Ovary (tissue), 9 donors: ENCODE measurements around the gene PDLIM3. TPM values are rescaled to one million over a fixed set of nuclear protein-coding genes. Genes with fewer than 3 reads are reported as not detected.

ENCODE experiments used
- DNase-seq, 5 donors: peaks; one replicate each; pipeline ENCODE4 v3.0.0-alpha.2; 2019 to 2020
- H3K27ac ChIP-seq, 2 donors: fragments of 200-600 bp; one replicate each; pipeline versions ENCODE4 v1.5.1 to v1.8.0; 2019 to 2022
- H3K27me3 ChIP-seq: fragments of 200-600 bp; one replicate; pipeline ENCODE4 v1.8.0; 2022
- H3K36me3 ChIP-seq: fragments of 200-600 bp; sonication (generic); one replicate; pipeline ENCODE4 v1.5.1; 2019
- H3K4me1 ChIP-seq: one replicate; pipeline ENCODE4 v1.8.1; 2013; ENCODE audit warnings: mild to moderate bottlenecking, moderate library complexity; ENCODE audit not compliant: insufficient read depth
- H3K4me3 ChIP-seq: fragments of 200-600 bp; sonication (generic); one replicate; pipeline ENCODE4 v1.5.1; 2017
- H3K9me3 ChIP-seq, 2 donors: fragments of 200-600 bp in 1 of 2; sonication (generic) in 1 of 2; one replicate each; pipeline versions ENCODE4 v1.5.1 to v1.8.1; 2013 to 2019; ENCODE audit warnings: mild to moderate bottlenecking in 1 of 2, moderate library complexity in 1 of 2
- EP300 ChIP-seq: sonication (generic); formaldehyde crosslinking; IDR thresholded peaks from one replicate; pipeline ENCODE4 v1.6.1; 2017; ENCODE audit warnings: antibody characterized with exemption
- POLR2A ChIP-seq: fragments of 450-650 bp; IDR thresholded peaks from one replicate; pipeline ENCODE4 v1.6.1; 2017; ENCODE audit warnings: antibody characterized with exemption, mild to moderate bottlenecking, moderate library complexity
- WGBS, 3 donors: extraction: QIAGEN DNeasy Blood & Tissue Kit in 1 of 3; methylation state at CpG; one replicate each; pipeline versions ENCODE4 v1.1.5 to v1.1.7; 2013 to 2017; 5-methylcytosine and 5-hydroxymethylcytosine counted together
- intact Hi-C, 4 donors: fragments of 100-400 bp; cut with DNase I; formaldehyde crosslinking; loops; one replicate each; pipeline versions ENCODE4 v1.11.0 to v1.15.1; 2022 to 2023
- polyA plus RNA-seq, 2 donors: library from polyadenylated mRNA; stranded (reverse); fragments of 200-250 nt in 1 of 2; fragments of 350-450 nt in 1 of 2; fragmentation: Illumina TruSeq in 1 of 2; extraction: RNeasy Lipid Tissue Mini Kit (QIAGEN cat#74804) in 1 of 2; gene quantifications; one replicate each; pipeline ENCODE4 v1.2.3, GENCODE V29; 2013 to 2014
- total RNA-seq, 7 donors: library from RNA; depleted of rRNA in 2 of 7; stranded (reverse); fragments of >200 nt in 2 of 7; fragmentation: NEBNext Ultra II Directional in 3 of 7; extraction: Animal tissue kit (Norgen Biotek cat#: 25700) in 3 of 7; gene quantifications; one replicate each; pipeline versions ENCODE4 v1.1.0 to v1.2.4, GENCODE V29; 2016 to 2023
- TF ChIP-seq, protein P1 (sequence below), 3 donors: fragments of 450-650 bp in 2 of 3; fragments of 200-600 bp in 1 of 3; IDR thresholded peaks; one replicate each; pipeline versions ENCODE4 v1.5.1 to v1.8.0; 2016 to 2022; ENCODE audit warnings: antibody characterized with exemption in 3 of 3, mild to moderate bottlenecking in 1 of 3
- donor health status: DM: no; HTN: no; CAD: no; lungs with moderate emphysema.
- donor health status: DM: no; HTN: no; CAD: no.
- donor health status: Bipolar disorder and iron deficiency.
- donor health status: DM: yes; HTN: yes; CAD: no.
- donor health status: DM: no; HTN: no; CAD: no.
- donor health status: DM: yes; HTN: yes; CAD: no.

PDLIM3 gene
- total and polyA plus RNA-seq, 9 donors: 40.9 to 220 (median 78.7) TPM

DNA sequence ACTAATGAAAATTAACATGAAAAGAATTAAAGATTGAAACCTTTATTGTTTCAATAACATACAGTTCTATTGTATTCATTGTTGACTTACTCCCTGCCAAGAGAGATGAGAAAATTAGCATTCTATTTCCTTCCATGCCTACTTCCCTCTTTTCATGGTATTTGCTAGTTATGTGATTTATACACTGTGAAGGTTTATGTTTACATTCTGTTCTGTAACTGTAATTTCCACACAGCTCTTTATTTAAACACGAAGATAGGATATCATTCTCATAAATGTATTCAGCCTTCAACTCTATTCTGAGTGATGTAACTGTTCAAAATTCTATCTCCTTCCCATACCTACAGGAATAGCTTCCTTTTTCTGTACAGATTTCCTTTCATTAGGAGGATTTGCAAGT, 70.4 kb downstream of the PDLIM3 start:
- no peaks in the 10 kb centered on the region for H3K27me3 ChIP-seq
- H3K4me1 ChIP-seq: peaks cover 1% of the 10 kb centered on the region
- no peak overlapping the region for H3K4me3 ChIP-seq
- H3K9me3 ChIP-seq: no peaks in the 10 kb centered on the region
- intact Hi-C loops: loop anchor here in 1 of 4 donors (5.0 kb wide), 1 partner anchor 132 kb away; no protein-coding TSS in a partner anchor
- H3K27ac ChIP-seq: no peak overlapping the region
- TF ChIP-seq EP300: no peak
- no peak for TF ChIP-seq POLR2A
- TF ChIP-seq, protein P1, sequence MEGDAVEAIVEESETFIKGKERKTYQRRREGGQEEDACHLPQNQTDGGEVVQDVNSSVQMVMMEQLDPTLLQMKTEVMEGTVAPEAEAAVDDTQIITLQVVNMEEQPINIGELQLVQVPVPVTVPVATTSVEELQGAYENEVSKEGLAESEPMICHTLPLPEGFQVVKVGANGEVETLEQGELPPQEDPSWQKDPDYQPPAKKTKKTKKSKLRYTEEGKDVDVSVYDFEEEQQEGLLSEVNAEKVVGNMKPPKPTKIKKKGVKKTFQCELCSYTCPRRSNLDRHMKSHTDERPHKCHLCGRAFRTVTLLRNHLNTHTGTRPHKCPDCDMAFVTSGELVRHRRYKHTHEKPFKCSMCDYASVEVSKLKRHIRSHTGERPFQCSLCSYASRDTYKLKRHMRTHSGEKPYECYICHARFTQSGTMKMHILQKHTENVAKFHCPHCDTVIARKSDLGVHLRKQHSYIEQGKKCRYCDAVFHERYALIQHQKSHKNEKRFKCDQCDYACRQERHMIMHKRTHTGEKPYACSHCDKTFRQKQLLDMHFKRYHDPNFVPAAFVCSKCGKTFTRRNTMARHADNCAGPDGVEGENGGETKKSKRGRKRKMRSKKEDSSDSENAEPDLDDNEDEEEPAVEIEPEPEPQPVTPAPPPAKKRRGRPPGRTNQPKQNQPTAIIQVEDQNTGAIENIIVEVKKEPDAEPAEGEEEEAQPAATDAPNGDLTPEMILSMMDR (IDR thresholded peaks at IDR 0.05): no peak
- 8 to 24% (median 13%) methylated on average over 1 of the region's 1 CpG for WGBS, 3 donors
- DNase-seq: no peak
- H3K36me3 ChIP-seq: no peaks in the 10 kb centered on the region

DNA sequence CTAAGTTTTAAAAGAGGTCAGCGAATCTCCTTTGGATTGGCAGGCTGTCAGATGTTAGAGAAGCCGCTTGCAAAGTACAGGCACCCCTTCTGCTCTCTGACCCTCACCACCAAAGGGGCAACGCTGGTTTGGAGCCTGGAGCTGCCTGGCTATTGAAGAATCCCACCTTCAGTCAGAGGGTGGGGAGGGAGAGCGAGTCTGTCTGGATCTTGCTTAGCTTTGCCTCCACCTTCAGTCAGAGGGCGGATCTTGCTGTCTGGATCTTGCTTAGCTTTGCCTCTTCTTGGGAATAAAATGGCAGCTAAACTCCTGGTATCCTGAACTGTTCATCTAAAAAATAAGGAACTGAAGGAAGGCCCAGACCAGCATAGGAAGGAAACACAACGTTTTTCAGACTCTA, 71.1 kb downstream of the PDLIM3 start:
- TF ChIP-seq, protein P1 (IDR thresholded peaks at IDR 0.05): no peak
- TF ChIP-seq POLR2A (no peak), EP300 (no peak)
- DNase-seq: no peak
- Histone ChIP-seq H3K36me3 (no peaks in the 10 kb centered on the region), H3K27me3 (no peaks in the 10 kb centered on the region), H3K4me3 (no peak overlapping the region), H3K4me1 (peaks cover 1% of the 10 kb centered on the region), H3K9me3 (no peaks in the 10 kb centered on the region), H3K27ac (no peak overlapping the region)
- WGBS, 3 donors: 66 to 75% (median 72%) methylated on average over 6 of the region's 6 CpGs
- intact Hi-C loops: no loop called here

DNA sequence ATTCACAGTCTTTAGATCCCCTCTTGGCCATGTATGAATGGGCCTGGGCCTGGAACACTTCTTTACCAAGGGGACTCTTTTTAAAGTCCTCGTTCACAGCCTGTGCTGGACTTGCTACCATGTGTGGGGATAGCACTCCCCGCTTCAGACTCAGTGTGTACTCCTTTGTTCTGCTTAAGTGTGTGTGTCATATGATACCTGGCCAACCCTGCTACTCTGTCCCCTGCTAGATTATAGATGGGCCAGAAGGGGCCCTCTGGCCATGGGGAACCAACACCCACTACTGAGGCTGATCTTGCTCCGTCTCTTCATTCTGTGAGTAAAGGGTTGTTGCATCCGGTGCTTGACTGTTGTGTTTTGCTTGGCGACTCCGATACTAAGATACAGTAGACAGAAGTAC, 71.8 kb downstream of the PDLIM3 start:
- TF ChIP-seq EP300 (no peak), POLR2A (no peak)
- TF ChIP-seq, protein P1 (IDR thresholded peaks at IDR 0.05): no peak
- H3K27ac ChIP-seq: no peak overlapping the region
- no peak for DNase-seq
- WGBS, 3 donors: 85 to 96% (median 91%) methylated on average over 6 of the region's 6 CpGs
- H3K9me3 ChIP-seq: no peaks in the 10 kb centered on the region
- H3K4me3 ChIP-seq: no peak overlapping the region
- H3K27me3 ChIP-seq: no peaks in the 10 kb centered on the region
- intact Hi-C loops: no loop called here
- H3K4me1 ChIP-seq: no peaks in the 10 kb centered on the region
- H3K36me3 ChIP-seq: no peaks in the 10 kb centered on the region

DNA sequence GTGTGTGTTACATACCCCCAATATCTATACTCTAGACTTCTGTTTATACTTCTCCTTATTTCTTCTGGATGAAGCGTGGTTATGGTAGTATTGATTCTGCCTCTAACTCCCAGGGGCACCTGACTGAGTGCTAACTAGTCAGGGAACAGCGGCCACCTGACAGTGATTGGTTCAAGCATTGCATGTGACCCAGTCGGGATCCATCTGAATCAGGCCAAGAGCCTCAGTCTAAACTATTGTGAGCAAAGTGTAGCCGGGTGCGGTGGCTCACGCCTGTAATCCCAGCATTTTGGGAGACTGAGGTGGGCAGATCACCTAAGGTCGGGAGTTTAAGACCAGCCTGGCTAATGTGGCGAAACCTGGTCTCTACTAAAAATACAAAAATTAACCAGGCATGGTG, 73.7 kb downstream of the PDLIM3 start:
- H3K9me3 ChIP-seq: no peaks in the 10 kb centered on the region
- no peak overlapping the region for H3K4me3 ChIP-seq
- H3K27ac ChIP-seq: no peak overlapping the region
- H3K27me3 ChIP-seq: no peaks in the 10 kb centered on the region
- 95 to 98% (median 97%) methylated on average over 8 of the region's 8 CpGs for WGBS, 3 donors
- DNase-seq: no peak
- no peaks in the 10 kb centered on the region for H3K4me1 ChIP-seq
- TF ChIP-seq POLR2A: no peak
- no peak for TF ChIP-seq EP300
- TF ChIP-seq, protein P1 (IDR thresholded peaks at IDR 0.05): no peak
- H3K36me3 ChIP-seq: no peaks in the 10 kb centered on the region
- intact Hi-C loops: no loop called here

DNA sequence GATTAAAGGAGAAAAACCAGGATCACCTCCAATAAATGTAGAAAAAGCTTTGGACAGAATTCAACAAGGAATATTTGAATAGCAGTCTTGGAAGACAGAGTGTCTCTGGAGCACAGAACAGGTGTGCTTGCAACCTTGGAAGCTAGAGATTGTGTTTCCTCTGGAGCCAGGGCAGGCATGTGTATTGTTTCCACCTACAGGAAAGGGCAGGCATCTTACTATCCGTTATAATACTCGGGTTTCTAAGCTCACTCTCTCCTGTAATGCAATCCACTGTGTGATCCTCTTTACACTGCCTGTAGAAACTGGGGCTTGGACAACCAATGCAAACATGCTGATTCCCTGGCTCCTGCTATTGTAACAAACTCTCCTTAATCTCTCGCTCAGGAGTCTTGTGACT, 78.2 kb downstream of the PDLIM3 start:
- intact Hi-C loops: no loop called here
- no peaks in the 10 kb centered on the region for H3K27me3 ChIP-seq
- WGBS, 3 donors: 44 to 53% (median 45%) methylated on average over 3 of the region's 3 CpGs
- no peaks in the 10 kb centered on the region for H3K9me3 ChIP-seq
- H3K4me1 ChIP-seq: no peaks in the 10 kb centered on the region
- TF ChIP-seq, protein P1 (IDR thresholded peaks at IDR 0.05): no peak
- no peak for TF ChIP-seq EP300
- no peak for TF ChIP-seq POLR2A
- H3K36me3 ChIP-seq: no peaks in the 10 kb centered on the region
- H3K27ac ChIP-seq: no peak overlapping the region
- no peak overlapping the region for H3K4me3 ChIP-seq
- DNase-seq: no peak
